Panc1 (cell line): ENCODE data around the gene RIPOR2. TPM values are rescaled to one million over a fixed set of nuclear protein-coding genes. Genes with fewer than 3 reads are reported as not detected.

Experiments used
- ATAC-seq: fragments of 200-7000 bp; cut with Tn5 transposase; 2 replicates; pipeline ENCODE4 v1.9.1; 2020; ENCODE audit warnings: mild to moderate bottlenecking, moderate library complexity
- BruUV-seq: library from RNA; stranded (reverse); fragments of 400-500 nt; replicated peaks from 2 replicates; lab custom pipeline; 2021; lab: Mats Ljungman, UMichigan
- CTCF ChIA-PET: fragments of 300-600 bp; sonication (Branson Sonifier 250); formaldehyde crosslinking; loops from one replicate; lab custom pipeline; 2022; ENCODE audit warnings: antibody characterized with exemption; lab: Charles Lee
- POLR2A ChIA-PET: fragments of 300-600 bp; sonication (Branson Sonifier 250); formaldehyde crosslinking; loops from one replicate; lab custom pipeline; 2022; ENCODE audit warnings: antibody characterized with exemption; lab: Charles Lee
- DNase-seq: peaks from one replicate; pipeline ENCODE4 v3.0.0-alpha.2; 2010; ENCODE audit warnings: low read depth, low spot score
- H3K27ac ChIP-seq: 2 replicates; pipeline ENCODE4 v1.5.1; 2011; ENCODE audit warnings: mild to moderate bottlenecking, low read length, inconsistent platforms
- H3K27me3 ChIP-seq: fragments of 200-500 bp; sonication (Bioruptor generic); 2 replicates; pipeline ENCODE4 v1.6.0; 2014; ENCODE audit warnings: low read length, inconsistent platforms; ENCODE audit not compliant: control insufficient read depth, insufficient read depth
- H3K36me3 ChIP-seq: fragments of 200-500 bp; sonication (Bioruptor generic); 2 replicates; pipeline ENCODE4 v1.5.1; 2014; ENCODE audit warnings: inconsistent platforms, mild to moderate bottlenecking, low read length, moderate library complexity; ENCODE audit not compliant: control insufficient read depth, insufficient read depth
- H3K4me1 ChIP-seq: 2 replicates; pipeline ENCODE4 v1.5.1; 2011; ENCODE audit warnings: inconsistent platforms, mild to moderate bottlenecking, low read length, moderate library complexity; ENCODE audit not compliant: control insufficient read depth, insufficient read depth
- H3K4me3 ChIP-seq, 2 experiments: 2 replicates each; pipeline ENCODE4 v1.5.1; 2011 to 2012; ENCODE audit warnings: low read depth in 2 of 2, low read length in 2 of 2, mild to moderate bottlenecking in 2 of 2, inconsistent platforms in 1 of 2, moderate library complexity in 1 of 2
- H3K9me3 ChIP-seq: fragments of 200-500 bp; sonication (Bioruptor generic); 2 replicates; pipeline ENCODE4 v1.5.1; 2014; ENCODE audit warnings: low read depth, mild to moderate bottlenecking, inconsistent platforms, low read length, moderate library complexity; ENCODE audit not compliant: control insufficient read depth, insufficient read depth
- POLR2AphosphoS5 ChIP-seq: IDR thresholded peaks from 2 replicates; pipeline ENCODE4 v1.6.1; 2012; ENCODE audit warnings: mild to moderate bottlenecking, low read depth, low read length, moderate library complexity
- SIN3A ChIP-seq: IDR thresholded peaks from 2 replicates; pipeline ENCODE4 v1.6.1; 2012; ENCODE audit warnings: low read depth, mild to moderate bottlenecking, low read length, moderate library complexity, borderline replicate concordance; ENCODE audit not compliant: insufficient read depth
- TCF7L2 ChIP-seq: IDR thresholded peaks from 2 replicates; pipeline ENCODE4 v1.6.1; 2011; ENCODE audit warnings: mild to moderate bottlenecking, low read depth, low read length, inconsistent platforms
- in situ Hi-C: cut with HindIII; loops from 2 replicates; pipeline ENCODE4 v1.10.0; 2016; ENCODE audit warnings: low sequenced_read_pairs, low pct_unique_long_range_greater_than_20kb
- intact Hi-C: fragments of 100-400 bp; cut with micrococcal nuclease; formaldehyde crosslinking; loops from one replicate; pipeline ENCODE4 v1.10.0; 2022; ENCODE audit not compliant: unreplicated experiment
- total RNA-seq: library from RNA; stranded (reverse); gene quantifications from one replicate; pipeline ENCODE4 v1.2.1, GENCODE V29; 2021; ENCODE audit not compliant: unreplicated experiment
- TF ChIP-seq, protein P1 (sequence below): fragments of 450-650 bp; IDR thresholded peaks from 2 replicates; pipeline ENCODE4 v1.5.1; 2017; ENCODE audit warnings: mild to moderate bottlenecking
- TF ChIP-seq, protein P2 (sequence below), 2 experiments: IDR thresholded peaks; 2 replicates each; pipeline ENCODE4 v1.6.1; 2011 to 2012; ENCODE audit warnings: low read depth in 2 of 2, control low read depth in 1 of 2, low read length in 1 of 2, mild to moderate bottlenecking in 1 of 2, moderate library complexity in 1 of 2; ENCODE audit not compliant: insufficient read depth in 1 of 2

RIPOR2 gene
- total RNA-seq, 1 experiment from 2014 or later = 0.54 TPM

DNA sequence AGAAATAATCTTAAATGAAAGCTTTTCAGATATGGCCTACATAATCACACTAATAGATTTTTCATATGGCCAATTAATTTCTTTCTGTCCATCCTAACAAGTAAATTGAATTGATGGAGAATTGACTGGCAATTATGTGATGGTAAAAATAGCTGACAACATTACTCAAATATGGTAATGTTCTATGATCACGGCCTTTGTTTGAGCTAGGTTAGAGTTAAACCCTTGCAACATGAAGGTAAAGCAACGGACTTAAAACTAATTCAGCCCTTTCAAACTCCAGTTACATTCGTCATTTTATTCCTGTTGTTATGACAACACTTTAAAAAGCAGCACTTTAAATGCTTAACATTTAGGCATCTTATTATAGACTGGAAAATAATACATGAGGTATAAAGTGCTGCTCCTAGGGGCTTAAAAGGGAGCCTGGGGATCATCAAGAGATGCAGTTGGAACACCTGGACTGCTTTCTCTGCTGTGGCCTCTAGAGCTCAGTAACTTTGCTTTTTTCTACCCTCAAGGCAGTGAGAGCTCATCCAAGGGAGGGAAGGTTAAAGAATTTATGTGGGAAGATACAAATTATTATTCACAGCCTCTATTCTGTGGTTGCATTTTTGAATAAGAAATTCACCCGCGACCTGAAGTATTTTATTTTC, 46.9 kb downstream of the RIPOR2 start:
- no TSS peak for BruUV-seq
- intact Hi-C loops (no loop called here), in situ Hi-C loops (no loop called here)
- Histone ChIP-seq H3K27ac (no peak overlapping the region), H3K4me3 (no peak overlapping the region), H3K4me1 (no peaks in the 10 kb centered on the region), H3K36me3 (no peaks in the 10 kb centered on the region), H3K27me3 (no peaks in the 10 kb centered on the region; the same call in none of the 2 replicates), H3K9me3 (no peaks in the 10 kb centered on the region)
- ChIA-PET CTCF (no interaction called here), POLR2A (no interaction called here)
- ATAC-seq (no peak), DNase-seq (no peak)
- TF ChIP-seq SIN3A (no peak), POLR2AphosphoS5 (no peak), TCF7L2 (no peak)
- TF ChIP-seq, protein P1, sequence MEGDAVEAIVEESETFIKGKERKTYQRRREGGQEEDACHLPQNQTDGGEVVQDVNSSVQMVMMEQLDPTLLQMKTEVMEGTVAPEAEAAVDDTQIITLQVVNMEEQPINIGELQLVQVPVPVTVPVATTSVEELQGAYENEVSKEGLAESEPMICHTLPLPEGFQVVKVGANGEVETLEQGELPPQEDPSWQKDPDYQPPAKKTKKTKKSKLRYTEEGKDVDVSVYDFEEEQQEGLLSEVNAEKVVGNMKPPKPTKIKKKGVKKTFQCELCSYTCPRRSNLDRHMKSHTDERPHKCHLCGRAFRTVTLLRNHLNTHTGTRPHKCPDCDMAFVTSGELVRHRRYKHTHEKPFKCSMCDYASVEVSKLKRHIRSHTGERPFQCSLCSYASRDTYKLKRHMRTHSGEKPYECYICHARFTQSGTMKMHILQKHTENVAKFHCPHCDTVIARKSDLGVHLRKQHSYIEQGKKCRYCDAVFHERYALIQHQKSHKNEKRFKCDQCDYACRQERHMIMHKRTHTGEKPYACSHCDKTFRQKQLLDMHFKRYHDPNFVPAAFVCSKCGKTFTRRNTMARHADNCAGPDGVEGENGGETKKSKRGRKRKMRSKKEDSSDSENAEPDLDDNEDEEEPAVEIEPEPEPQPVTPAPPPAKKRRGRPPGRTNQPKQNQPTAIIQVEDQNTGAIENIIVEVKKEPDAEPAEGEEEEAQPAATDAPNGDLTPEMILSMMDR = no peak
- TF ChIP-seq, protein P2, sequence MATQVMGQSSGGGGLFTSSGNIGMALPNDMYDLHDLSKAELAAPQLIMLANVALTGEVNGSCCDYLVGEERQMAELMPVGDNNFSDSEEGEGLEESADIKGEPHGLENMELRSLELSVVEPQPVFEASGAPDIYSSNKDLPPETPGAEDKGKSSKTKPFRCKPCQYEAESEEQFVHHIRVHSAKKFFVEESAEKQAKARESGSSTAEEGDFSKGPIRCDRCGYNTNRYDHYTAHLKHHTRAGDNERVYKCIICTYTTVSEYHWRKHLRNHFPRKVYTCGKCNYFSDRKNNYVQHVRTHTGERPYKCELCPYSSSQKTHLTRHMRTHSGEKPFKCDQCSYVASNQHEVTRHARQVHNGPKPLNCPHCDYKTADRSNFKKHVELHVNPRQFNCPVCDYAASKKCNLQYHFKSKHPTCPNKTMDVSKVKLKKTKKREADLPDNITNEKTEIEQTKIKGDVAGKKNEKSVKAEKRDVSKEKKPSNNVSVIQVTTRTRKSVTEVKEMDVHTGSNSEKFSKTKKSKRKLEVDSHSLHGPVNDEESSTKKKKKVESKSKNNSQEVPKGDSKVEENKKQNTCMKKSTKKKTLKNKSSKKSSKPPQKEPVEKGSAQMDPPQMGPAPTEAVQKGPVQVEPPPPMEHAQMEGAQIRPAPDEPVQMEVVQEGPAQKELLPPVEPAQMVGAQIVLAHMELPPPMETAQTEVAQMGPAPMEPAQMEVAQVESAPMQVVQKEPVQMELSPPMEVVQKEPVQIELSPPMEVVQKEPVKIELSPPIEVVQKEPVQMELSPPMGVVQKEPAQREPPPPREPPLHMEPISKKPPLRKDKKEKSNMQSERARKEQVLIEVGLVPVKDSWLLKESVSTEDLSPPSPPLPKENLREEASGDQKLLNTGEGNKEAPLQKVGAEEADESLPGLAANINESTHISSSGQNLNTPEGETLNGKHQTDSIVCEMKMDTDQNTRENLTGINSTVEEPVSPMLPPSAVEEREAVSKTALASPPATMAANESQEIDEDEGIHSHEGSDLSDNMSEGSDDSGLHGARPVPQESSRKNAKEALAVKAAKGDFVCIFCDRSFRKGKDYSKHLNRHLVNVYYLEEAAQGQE (IDR thresholded peaks at IDR 0.05; ENCODE audit: insufficient read depth in 1 of 2, low read depth in 2 of 2, low read length in 1 of 2) = no peak

DNA sequence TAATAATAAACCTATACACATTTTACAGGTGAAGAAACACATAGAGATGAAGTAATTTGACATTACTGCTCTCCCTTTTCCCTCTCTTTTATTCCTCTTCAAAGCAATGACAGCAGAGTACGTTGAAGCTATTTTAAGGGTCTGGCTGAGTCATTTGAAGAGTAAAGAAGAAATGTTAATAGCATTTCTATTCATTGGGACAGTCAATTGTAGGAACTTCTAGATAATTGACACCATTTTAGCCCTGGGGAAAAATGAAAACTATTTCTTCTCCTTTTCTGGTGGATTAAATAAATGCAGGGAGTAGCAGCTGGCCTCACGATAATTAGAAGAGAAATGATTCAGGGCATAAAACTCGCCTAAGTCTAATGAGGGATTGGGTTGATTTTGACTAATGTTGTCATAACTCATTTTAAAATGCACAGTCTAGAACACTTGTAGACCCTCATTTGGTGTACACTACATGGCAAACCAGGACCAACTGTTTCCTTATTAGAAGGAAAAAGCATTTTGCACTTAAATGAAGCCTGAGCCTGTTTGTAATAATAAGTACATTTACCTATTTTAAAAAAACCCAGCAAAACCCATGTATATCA, 48.1 kb downstream of the RIPOR2 start:
- ChIA-PET CTCF (no interaction called here), POLR2A (no interaction called here)
- no TSS peak for BruUV-seq
- Histone ChIP-seq H3K27ac (no peak overlapping the region), H3K27me3 (no peaks in the 10 kb centered on the region; the same call in none of the 2 replicates), H3K4me3 (no peak overlapping the region), H3K9me3 (no peaks in the 10 kb centered on the region), H3K36me3 (no peaks in the 10 kb centered on the region), H3K4me1 (no peaks in the 10 kb centered on the region)
- intact Hi-C loops = no loop called here
- in situ Hi-C loops = no loop called here
- ATAC-seq (no peak), DNase-seq (no peak)
- TF ChIP-seq TCF7L2 (no peak), SIN3A (no peak), POLR2AphosphoS5 (no peak)
- TF ChIP-seq, protein P1 = no peak
- TF ChIP-seq, protein P2 (IDR thresholded peaks at IDR 0.05; ENCODE audit: insufficient read depth in 1 of 2, low read depth in 2 of 2, low read length in 1 of 2) = no peak
